Limb (tissue), 2 donors: ENCODE measurements around the gene TLE3.

Experiments used
- DNase-seq, 2 donors: peaks; one replicate each; pipeline ENCODE4 v3.0.0-alpha.2; 2016; ENCODE audit errors: extremely low spot score in 2 of 2

TLE3 gene

DNA sequence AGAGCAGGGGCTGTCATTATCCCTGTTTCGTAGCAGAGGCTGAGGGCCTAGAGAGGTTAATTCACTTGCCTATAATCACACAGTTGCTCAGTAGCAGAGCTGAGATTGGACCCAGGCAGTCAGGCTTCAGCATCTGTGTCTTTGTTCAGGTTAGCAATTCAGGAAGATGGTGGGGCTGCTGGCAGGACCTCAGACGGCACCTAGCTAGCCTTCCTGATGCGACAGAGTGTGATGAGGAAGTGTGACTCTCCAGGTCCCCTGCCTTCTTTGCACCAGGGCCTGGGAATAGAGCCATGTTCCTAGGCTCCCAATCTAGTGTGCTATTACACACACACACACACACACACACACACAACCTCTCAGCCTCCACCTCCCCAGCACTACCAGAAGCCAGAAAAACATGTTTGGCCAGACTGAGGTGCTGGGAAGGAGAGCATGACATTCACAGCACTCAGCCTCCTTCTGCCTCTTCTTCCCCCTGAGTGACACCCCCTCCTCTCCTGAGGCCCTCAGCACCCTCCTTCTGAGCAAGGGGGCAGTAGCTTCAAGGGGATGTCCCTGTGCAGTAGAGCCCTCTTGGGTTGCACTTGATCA, 88.9 kb downstream of the TLE3 start:
- DNase-seq = no peak

DNA sequence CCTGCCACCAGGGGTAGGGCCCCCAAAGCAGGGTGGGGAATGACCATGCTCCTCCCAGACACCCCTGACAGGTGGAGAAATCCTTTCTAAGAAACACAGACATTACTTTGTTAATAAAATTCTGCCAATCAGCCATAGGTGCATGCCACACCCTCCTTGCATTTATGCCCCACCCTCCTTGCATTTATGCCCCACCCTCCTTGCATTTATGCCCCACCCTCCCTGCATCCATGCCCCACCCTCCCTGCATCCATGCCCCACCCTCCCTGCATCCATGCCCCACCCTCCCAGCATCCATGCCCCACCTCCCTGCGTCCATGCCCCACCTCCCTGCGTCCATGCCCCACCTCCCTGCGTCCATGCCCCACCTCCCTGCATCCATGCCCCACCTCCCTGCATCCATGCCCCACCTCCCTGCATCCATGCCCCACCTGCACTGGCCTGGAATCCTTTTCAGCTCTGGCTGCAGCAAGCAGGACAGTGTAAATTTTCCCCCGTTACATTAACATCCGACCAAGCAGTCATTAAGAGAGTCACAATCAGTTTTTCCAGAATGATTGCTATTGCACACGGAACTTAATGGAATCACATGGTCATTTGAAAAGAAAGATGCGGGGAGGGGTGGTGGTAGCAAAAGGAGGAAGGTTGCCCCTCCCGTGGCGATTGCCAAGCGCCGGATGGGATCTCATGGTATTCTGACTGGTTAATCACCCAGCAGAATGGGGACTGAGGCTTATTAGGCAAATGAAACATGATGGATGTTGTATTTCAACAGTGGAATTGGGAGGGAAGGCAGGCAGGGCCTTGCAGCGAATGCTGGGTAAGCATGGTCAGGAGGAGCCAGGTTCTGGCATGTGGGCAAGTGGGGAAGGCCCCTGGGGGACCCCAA, 91.2 kb downstream of the TLE3 start:
- no peak for DNase-seq

GRCh38 chr15:70004826-70005225, 92.9 kb downstream of the TLE3 start:
- no peak for DNase-seq

- DNase-seq = no peak
Measured at GRCh38 chr15:70002897-70003296, 94.8 kb downstream of the TLE3 start.

GRCh38 chr15:70001859-70002258, 95.9 kb downstream of the TLE3 start:
- DNase-seq = no peak

DNA sequence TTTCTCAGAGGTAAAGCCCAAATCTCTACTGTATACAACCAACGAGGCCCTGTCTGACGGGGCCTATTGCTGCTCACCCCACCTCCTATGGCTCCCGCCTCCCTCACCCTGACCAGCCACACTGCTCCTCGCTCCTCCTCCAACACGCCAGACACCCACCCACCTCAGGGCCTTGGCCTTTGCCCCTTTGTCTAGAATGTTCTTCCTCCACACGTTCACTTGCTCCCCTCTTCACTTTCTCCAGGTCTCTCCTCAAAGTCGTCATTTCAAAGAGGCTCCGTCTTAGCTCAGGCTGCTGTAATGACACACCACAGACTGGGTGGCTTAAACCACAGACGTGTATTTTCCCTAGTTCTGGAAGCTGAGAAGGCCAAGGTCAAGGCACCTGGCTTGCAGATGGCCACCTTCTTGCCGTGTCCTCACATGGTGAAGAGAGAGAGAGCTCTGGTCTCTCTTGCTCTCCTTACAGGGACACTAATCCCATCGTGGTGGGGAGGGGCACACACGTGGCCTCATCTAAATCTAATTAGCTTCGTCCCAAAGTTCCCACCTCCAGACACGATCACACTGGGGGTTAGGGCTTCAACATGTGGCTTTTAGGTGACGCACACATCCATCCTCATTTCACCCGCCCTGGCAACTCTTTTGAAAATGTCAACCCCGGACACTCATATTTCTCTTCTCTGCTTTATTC, 98.2 kb downstream of the TLE3 start:
- DNase-seq = no peak

DNA sequence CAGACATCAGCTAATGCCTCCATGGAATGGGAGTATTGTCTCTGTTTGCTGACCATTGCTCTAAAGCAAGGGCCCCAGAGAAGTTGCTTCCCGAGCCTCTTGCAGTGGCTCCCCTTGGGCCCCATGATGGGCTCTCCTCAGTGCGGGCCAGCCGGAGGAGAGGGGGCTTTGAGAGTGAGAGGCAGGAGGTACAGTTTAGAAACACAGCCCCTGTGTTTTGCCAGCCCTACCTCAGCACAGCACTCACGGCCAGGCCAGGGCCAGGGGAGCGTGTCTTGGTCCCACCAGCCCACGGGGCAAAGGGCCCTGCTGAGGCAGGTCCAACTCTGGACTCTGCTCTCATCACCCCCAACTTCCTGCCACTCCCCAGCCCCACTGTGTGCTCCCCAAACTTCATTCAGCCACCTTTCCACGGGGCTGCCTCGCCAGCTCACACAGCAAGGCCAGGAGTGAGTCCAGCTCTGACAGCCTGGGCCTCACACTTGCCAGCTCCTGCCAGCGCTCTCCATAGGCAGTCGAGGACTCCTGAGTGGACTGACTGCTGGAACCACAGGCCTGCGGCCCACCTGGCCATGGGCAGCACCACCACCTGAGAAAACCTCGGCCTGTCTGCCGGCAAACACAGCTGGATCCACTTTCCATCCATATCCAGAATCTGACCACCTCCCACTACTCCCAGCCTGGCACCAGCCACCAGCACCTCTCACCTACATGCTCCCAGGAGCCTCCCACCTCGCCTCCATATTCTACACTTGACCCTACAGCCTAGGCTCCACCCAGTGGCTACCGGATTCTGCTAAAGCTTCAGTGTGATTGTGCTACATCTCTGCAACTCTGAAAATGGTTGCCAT, 99.0 kb downstream of the TLE3 start:
- no peak for DNase-seq

DNA sequence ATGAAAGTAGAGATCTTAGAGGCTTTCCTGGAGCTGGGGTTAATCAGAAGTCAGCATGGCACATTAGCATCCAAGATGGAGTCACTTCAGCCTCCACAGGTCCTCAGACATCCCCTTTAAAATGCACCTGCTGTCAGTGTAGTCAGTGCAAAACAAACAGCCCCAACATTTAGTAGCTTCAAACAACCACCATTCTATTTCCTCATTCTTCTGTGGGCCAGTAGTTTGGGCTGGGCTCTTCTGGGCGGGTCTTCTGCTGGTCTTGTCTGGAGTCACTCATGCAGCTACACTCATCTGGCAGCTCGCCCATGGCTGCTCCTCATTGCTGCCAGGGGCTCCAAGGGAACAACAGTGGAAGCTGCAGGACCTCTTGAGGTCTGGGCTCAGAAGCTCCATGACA, 99.9 kb downstream of the TLE3 start:
- no peak for DNase-seq
